ENCODE measurements around the gene TDRD12.
"Not testable (repeated sequence)": the region's sequence is repeated elsewhere in the genome, so short reads cannot be mapped to it uniquely, and the experiment has no call there.

TDRD12 gene

DNA sequence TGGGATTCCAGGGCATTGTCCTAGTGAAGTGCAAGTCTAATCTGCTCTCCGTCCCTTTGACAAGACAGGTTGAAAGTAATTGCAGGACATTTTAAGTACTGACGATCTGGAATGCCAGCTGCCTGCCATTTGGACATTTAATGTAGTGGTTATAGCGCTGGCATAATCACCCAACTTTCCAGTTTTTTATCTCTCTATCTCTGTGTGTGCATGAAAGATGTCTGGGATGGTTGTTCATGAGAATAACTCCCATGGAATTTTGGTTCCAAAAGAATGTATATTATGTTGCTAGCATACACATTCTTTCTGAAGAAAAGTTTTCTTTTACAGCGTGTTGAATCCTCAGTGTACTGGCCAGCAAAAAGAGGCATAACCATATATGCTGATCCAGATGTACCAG, 53.6 kb downstream of the TDRD12 start:
- no peak for TF ChIP-seq JUND (IDR thresholded peaks at IDR 0.05; ENCODE audit: low read depth)
- DNase-seq (ENCODE audit: low read depth in 1 of 2, low spot score in 1 of 2): peak in 1 of 2 experiments; percentile 72
- in situ Hi-C loops (cut with HindIII; ENCODE audit: low pct_unique_long_range_greater_than_20kb, low sequenced_read_pairs): no loop called here

DNA sequence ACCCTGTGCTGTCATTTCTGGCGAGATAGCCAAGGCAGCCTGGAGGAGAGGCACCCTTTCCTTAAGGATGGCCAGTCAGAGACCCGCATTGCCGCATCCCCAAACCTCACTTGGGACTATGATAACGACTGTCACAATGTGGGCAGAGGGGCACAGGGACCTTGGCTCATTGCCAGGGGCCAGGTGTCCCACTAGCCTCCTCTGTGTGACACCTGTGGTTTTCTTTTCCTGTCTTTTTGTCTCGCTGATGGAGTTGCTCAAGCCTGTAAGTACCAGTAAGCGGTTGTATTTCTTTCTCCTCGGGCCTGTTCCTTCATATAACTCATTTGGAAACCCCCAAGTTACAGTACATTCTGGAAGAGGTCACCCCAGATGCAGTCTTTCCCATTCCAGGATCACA, 59.5 kb downstream of the TDRD12 start:
- in situ Hi-C loops (cut with HindIII; ENCODE audit: low pct_unique_long_range_greater_than_20kb, low sequenced_read_pairs): no loop called here
- TF ChIP-seq JUND (IDR thresholded peaks at IDR 0.05; ENCODE audit: low read depth): no peak
- no peak for DNase-seq (ENCODE audit: low read depth in 1 of 2, low spot score in 1 of 2)

DNA sequence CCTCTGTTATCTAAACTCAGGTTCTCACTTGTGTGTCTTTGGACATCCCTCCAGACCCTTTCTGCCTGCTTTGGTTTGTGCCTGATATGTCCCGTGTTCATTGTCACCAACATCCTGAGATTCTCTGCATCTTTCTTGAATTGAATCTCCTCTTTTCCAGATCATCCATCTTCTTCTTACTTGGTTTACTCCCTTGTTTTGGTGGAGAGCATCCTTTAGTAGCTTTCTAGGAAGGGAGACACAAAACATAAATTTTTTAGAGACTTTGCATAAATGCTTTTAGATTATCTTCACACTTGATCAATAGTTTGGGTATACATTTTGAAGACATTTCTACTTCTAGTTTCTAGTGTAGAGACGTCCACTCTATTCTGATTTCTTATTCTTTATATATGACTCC, 61.7 kb downstream of the TDRD12 start:
- DNase-seq (ENCODE audit: low read depth in 1 of 2, low spot score in 1 of 2): no peak
- in situ Hi-C loops (cut with HindIII; ENCODE audit: low pct_unique_long_range_greater_than_20kb, low sequenced_read_pairs): no loop called here
- no peak for TF ChIP-seq JUND (IDR thresholded peaks at IDR 0.05; ENCODE audit: low read depth)

DNA sequence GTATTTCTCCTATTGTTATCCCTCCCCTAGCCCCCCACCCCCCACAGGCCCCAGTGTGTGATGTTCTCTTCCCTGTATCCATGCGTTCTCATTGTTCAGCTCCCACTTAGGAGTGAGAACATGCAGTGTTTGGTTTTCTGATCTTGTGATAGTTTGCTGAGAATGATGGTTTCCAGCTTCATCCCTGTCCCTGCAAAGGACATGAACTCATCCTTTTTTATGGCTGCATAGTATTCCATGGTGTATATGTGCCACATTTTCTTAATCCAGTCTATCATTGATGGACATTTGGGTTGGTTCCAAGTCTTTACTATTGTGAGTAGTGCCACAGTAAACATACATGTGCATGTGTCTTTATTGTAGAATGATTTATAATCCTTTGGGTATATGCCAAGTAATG, 62.5 kb downstream of the TDRD12 start:
- in situ Hi-C loops (cut with HindIII; ENCODE audit: low pct_unique_long_range_greater_than_20kb, low sequenced_read_pairs); DNase-seq (ENCODE audit: low read depth in 1 of 2, low spot score in 1 of 2): not testable (repeated sequence)

DNA sequence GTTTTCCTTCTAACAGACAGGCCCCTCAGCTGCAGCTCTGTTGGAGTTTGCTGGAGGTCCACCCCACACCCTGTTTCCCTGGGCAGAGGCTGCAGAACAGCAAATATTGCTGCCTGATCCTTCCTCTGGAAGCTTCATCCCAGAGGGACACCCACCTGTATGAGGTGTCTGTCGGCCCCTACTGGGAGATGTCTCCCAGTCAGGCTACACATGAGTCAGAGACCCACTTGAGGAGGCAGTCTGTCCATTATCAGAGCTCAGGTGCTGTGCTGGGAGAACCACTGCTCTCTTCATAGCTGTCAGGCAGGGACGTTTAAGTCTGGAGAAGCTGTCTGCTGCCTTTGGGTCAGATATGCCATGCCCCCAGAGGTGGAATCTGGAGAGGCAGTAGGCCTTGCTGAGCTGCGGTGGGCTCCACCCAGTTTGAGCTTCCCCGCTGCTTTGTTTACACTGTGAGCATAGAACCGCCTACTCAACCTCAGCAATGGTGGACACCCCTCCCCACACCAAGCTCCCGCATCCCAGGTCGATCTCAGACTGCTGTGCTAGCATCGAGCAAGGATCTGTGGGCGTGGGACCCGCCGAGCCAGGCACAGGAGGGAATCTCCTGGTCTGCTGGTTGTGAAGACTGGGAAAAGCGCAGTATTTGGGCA, 67.7 kb downstream of the TDRD12 start:
- DNase-seq (ENCODE audit: low read depth in 1 of 2, low spot score in 1 of 2); in situ Hi-C loops (cut with HindIII; ENCODE audit: low pct_unique_long_range_greater_than_20kb, low sequenced_read_pairs): not testable (repeated sequence)

DNA sequence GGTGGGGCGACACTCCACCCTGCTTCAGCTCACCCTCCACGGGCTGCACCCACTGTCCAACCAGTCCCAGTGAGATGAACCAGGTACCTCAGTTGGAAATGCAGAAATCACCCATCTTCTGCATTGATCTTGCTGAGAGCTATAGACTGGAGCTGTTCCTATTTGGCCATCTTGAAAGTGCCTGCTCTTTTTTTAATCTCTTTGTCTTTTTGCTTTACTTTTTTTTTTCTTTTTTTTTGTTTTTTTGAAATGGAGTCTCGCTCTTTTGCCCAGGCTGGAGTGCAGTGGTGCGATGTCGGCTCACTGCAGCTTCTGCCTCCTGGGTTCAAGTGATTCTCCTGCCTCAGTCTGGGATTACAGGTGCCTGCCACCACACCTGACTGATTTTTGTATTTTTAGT, 68.3 kb downstream of the TDRD12 start:
- in situ Hi-C loops (cut with HindIII; ENCODE audit: low pct_unique_long_range_greater_than_20kb, low sequenced_read_pairs); DNase-seq (ENCODE audit: low read depth in 1 of 2, low spot score in 1 of 2): not testable (repeated sequence)

DNA sequence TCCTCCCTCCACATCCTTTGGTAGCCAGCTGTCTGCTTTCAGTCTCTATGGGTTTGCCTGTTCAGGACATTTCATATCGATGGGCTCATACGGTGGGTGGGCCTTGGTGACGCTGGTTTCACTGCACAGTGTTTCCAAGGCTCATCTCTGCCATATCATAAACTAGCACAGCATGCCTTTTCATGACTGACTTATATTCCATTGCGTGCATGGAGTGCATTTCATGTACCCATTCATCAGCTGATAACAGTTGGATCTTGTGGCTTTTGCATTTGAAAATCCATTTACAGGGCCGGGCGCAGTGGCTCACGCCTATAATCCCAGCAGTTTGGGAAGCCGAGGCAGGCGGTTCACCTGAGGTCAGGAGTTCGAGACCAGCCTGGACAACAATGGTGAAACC, 69.9 kb downstream of the TDRD12 start:
- no peak for TF ChIP-seq JUND (IDR thresholded peaks at IDR 0.05; ENCODE audit: low read depth)
- no peak for DNase-seq (ENCODE audit: low read depth in 1 of 2, low spot score in 1 of 2)
- in situ Hi-C loops (cut with HindIII; ENCODE audit: low pct_unique_long_range_greater_than_20kb, low sequenced_read_pairs): no loop called here

DNA sequence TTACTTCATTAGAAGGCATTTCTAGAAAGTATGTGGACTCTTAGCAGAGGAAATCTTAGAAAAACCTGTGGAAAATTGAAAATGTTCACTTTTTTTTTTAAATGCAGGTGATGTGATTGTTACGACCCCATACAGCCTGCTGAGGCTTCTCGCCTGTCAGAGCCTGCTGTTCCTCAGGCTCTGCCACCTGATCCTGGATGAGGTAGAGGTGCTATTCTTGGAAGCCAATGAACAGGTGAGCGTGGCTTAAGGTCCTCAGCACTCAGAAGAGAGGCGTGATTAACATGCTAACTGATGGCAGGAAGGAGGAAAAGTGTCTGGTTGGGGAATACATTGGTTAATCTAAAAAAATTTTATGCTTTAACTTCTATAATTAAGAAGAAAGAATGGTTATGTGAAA, 78.6 kb downstream of the TDRD12 start:
- in situ Hi-C loops (cut with HindIII; ENCODE audit: low pct_unique_long_range_greater_than_20kb, low sequenced_read_pairs): no loop called here
- DNase-seq (ENCODE audit: low read depth in 1 of 2, low spot score in 1 of 2): peak in 1 of 2 experiments; percentile 6
- no peak for TF ChIP-seq JUND (IDR thresholded peaks at IDR 0.05; ENCODE audit: low read depth)

DNA sequence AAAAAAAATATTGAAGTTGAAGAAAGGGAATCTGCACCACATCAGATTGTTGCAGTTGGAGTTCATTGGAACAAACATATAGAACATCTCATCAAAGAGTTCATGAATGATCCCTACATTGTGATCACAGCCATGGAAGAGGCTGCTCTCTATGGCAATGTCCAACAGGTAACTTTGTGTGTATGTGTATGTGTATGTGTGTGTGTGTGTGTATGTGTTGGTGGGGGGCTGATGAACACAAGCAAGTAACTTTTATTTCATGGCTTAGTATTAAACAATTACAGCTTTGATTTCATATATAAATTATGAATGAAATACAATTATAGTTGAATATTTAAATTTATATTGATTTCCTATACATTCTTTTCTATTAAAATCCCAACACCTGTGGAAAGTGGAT, 80.6 kb downstream of the TDRD12 start:
- DNase-seq (ENCODE audit: low read depth in 1 of 2, low spot score in 1 of 2): no peak
- in situ Hi-C loops (cut with HindIII; ENCODE audit: low pct_unique_long_range_greater_than_20kb, low sequenced_read_pairs): no loop called here
- TF ChIP-seq JUND (IDR thresholded peaks at IDR 0.05; ENCODE audit: low read depth): no peak

DNA sequence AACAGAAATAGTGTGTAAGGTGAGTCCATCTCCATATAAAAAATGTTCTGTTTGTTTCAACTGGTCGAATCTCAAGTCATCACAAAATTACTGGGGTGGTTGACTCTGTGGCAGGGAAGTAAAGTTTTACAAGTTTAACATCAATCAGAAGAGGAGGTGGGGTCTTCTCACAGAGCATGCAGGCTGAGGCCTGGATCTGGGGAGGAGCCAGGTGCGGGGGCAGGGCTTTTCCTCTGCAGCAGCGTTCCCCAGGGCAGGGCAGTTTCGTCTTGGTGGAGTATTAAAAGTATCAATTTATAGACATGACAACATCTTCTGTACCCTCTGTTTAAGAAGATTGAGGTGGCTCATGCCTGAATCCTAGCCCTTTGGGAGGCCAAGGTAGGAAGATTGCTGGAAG, 81.2 kb downstream of the TDRD12 start:
- no peak for DNase-seq (ENCODE audit: low read depth in 1 of 2, low spot score in 1 of 2)
- in situ Hi-C loops (cut with HindIII; ENCODE audit: low pct_unique_long_range_greater_than_20kb, low sequenced_read_pairs): no loop called here
- no peak for TF ChIP-seq JUND (IDR thresholded peaks at IDR 0.05; ENCODE audit: low read depth)

DNA sequence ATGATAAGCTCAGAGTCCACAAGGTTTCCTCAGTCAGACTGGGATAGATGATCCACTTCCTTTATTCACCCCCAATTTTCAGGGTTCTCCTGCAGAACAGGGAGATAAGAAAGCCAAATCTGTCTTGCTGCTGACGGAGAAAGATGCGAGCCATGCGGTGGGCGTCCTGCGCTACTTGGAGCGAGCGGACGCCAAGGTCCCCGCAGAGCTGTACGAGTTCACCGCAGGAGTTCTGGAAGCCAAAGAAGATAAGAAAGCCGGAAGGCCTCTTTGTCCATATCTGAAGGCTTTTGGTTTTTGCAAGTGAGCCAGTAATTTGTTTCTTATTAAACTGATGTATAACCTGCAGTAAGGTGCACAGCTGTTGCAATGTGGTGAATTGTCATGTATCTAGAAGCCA, 83.3 kb downstream of the TDRD12 start:
- TF ChIP-seq JUND (IDR thresholded peaks at IDR 0.05; ENCODE audit: low read depth): no peak
- in situ Hi-C loops (cut with HindIII; ENCODE audit: low pct_unique_long_range_greater_than_20kb, low sequenced_read_pairs): no loop called here
- no peak for DNase-seq (ENCODE audit: low read depth in 1 of 2, low spot score in 1 of 2)

DNA sequence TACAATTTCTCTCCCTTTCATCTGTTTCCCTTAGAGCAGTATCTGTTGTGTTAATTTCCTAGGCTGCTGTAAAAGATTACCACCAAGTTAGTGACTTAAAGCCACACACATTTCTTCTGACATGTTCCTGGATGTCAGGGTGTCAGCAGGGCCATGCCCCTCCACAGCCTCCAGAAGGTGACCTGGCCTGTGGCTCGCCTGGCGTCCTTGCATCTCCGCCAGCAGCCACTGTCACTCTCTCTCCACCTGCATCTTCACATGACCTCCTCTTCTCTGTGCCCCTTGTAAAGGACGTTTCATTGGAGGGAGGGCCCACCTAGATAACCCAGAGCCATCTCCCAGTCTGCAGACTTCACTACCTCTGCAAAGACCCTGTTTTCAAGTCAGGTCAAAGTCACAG, 88.7 kb downstream of the TDRD12 start:
- no peak for DNase-seq (ENCODE audit: low read depth in 1 of 2, low spot score in 1 of 2)
- TF ChIP-seq JUND (IDR thresholded peaks at IDR 0.05; ENCODE audit: low read depth): no peak
- in situ Hi-C loops (cut with HindIII; ENCODE audit: low pct_unique_long_range_greater_than_20kb, low sequenced_read_pairs): no loop called here

DNA sequence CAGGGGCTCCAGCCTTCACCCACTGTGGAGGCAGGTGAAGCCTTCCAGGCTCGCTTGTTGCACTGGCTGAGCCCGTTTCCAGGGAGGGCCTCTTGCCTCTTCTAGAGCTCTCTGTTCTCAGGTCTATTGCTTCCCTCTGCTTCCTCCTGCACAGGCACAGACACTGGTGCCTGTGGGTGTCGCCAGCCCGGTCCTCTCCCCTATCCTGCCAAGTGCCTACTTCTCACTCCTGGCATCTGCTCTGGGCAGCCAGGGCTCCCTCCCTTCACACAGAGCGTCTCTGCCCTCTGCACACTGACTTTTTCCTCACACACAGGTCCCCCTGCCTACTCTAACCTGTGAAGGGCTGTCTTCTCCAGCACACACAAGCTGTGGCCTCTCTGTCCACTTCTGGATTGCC, 89.7 kb downstream of the TDRD12 start:
- peak; percentile 21 to 53 for DNase-seq (ENCODE audit: low read depth in 1 of 2, low spot score in 1 of 2)
- in situ Hi-C loops (cut with HindIII; ENCODE audit: low pct_unique_long_range_greater_than_20kb, low sequenced_read_pairs): no loop called here
- TF ChIP-seq JUND (IDR thresholded peaks at IDR 0.05; ENCODE audit: low read depth): no peak

DNA sequence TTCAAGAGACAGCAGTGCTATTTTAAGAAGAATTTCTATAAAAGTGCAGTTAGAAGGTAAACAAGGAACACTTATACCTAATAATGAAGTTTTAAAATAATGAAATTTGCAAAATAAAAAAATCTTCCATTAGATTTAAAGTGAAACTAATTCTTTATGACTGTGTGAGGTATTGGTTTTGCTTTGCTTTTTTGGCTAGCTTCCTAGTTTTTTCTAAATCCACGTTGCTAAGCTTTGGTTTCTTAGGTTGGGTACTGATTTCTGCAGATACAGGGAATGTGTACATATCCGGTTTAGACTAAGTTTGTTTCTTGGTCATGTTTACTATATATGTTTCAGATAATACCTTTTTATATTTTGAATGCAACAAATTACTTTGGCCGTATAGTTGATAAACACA, 90.2 kb downstream of the TDRD12 start:
- TF ChIP-seq JUND (IDR thresholded peaks at IDR 0.05; ENCODE audit: low read depth): no peak
- in situ Hi-C loops (cut with HindIII; ENCODE audit: low pct_unique_long_range_greater_than_20kb, low sequenced_read_pairs): no loop called here

More for the DNA sequence above, 90.2 kb downstream of the TDRD12 start:
- no peak for DNase-seq (ENCODE audit: low read depth in 1 of 2, low spot score in 1 of 2)

Measured in T47D (cell line).